SK-N-MC (cell line): ENCODE results near the gene HOXA4.

Experiments used
- EZH2 ChIP-seq: fragments of 200-600 bp; sonication (generic); IDR thresholded peaks from one replicate; pipeline ENCODE4 v1.6.1; 2017; ENCODE audit warnings: antibody characterized with exemption
- POLR2AphosphoS5 ChIP-seq: IDR thresholded peaks from 2 replicates; pipeline ENCODE4 v1.6.1; 2012; ENCODE audit warnings: mild to moderate bottlenecking, low read depth, low read length, borderline replicate concordance

GRCh38 chr7:27132978-27133377 lies 2.4 kb upstream of the HOXA4 start:
- TF ChIP-seq POLR2AphosphoS5 = no peak
- no peak for TF ChIP-seq EZH2
